Neural cell (in vitro differentiated cells): ENCODE measurements around the gene PGF. TPM values are rescaled to one million over a fixed set of nuclear protein-coding genes. Genes with fewer than 3 reads are reported as not detected.

Experiments
- H2AFZ ChIP-seq: fragments of 200-600, 300-800 bp; sonication (generic), shearing (Covaris generic); 2 replicates; pipeline ENCODE4 v1.6.0; 2014; ENCODE audit warnings: low read depth, mild to moderate bottlenecking, antibody characterized with exemption, low read length, moderate library complexity
- H3F3A ChIP-seq: fragments of 200-600 bp; shearing (Covaris generic); 2 replicates; pipeline ENCODE4 v1.6.1; 2016; ENCODE audit warnings: mild to moderate bottlenecking, moderate library complexity, mixed read lengths, antibody characterized with exemption, low read length; ENCODE audit not compliant: insufficient read depth, poor library complexity, severe bottlenecking
- H3K27ac ChIP-seq: fragments of 200-600, 300-800 bp; sonication (generic), shearing (Covaris generic); 2 replicates; pipeline ENCODE4 v1.5.1; 2014; ENCODE audit warnings: mild to moderate bottlenecking, low read length, moderate library complexity
- H3K27me3 ChIP-seq: fragments of 300-800, 200-600 bp; sonication (generic), shearing (Covaris generic); 2 replicates; pipeline ENCODE4 v1.6.0; 2014; ENCODE audit warnings: mild to moderate bottlenecking, low read depth, low read length, moderate library complexity; ENCODE audit not compliant: insufficient read depth
- H3K36me3 ChIP-seq: fragments of 300-800, 200-600 bp; sonication (generic), shearing (Covaris generic); 2 replicates; pipeline ENCODE4 v1.5.1; 2014; ENCODE audit warnings: mild to moderate bottlenecking, antibody characterized with exemption, low read length, moderate library complexity; ENCODE audit not compliant: insufficient read depth
- H3K4me2 ChIP-seq: fragments of 300-800, 200-600 bp; sonication (generic), shearing (Covaris generic); 2 replicates; pipeline ENCODE4 v1.6.0; 2014; ENCODE audit warnings: mild to moderate bottlenecking, low read length
- H3K4me3 ChIP-seq: fragments of 300-800, 200-600 bp; sonication (generic), shearing (Covaris generic); 2 replicates; pipeline ENCODE4 v1.5.1; 2014; ENCODE audit warnings: mild to moderate bottlenecking, low read length, moderate library complexity
- H3K79me2 ChIP-seq: fragments of 200-600 bp; shearing (Covaris generic); replicated peaks from 2 replicates; pipeline ENCODE4 v1.6.0; 2014; ENCODE audit warnings: mild to moderate bottlenecking, low read length, moderate library complexity; ENCODE audit not compliant: insufficient read depth
- H3K9ac ChIP-seq: fragments of 300-800, 200-600 bp; sonication (generic), shearing (Covaris generic); 2 replicates; pipeline ENCODE4 v1.6.1; 2016; ENCODE audit warnings: mild to moderate bottlenecking, low read length, mixed read lengths
- H3K9me2 ChIP-seq: fragments of 200-600 bp; shearing (Covaris generic); 2 replicates; pipeline ENCODE4 v1.6.1; 2016; ENCODE audit warnings: mild to moderate bottlenecking, low read length, mixed read lengths; ENCODE audit not compliant: insufficient read depth
- H3K9me3 ChIP-seq: fragments of 200-600, 300-800 bp; sonication (generic), shearing (Covaris generic); 2 replicates; pipeline ENCODE4 v1.6.1; 2016; ENCODE audit warnings: mild to moderate bottlenecking, mixed run types, low read length, moderate library complexity, mixed read lengths
- H4K20me1 ChIP-seq: fragments of 200-600 bp; shearing (Covaris generic); 2 replicates; pipeline ENCODE4 v1.6.1; 2016; ENCODE audit warnings: mild to moderate bottlenecking, mixed run types; ENCODE audit not compliant: insufficient read depth
- EP300 ChIP-seq: fragments of 450-650 bp; conservative IDR thresholded peaks from 2 replicates; pipeline ENCODE4 v1.6.1; 2014; ENCODE audit warnings: antibody characterized with exemption, mild to moderate bottlenecking, moderate library complexity; ENCODE audit not compliant: poor library complexity, severe bottlenecking
- EZH2 ChIP-seq: fragments of 200-600, 300-800 bp; shearing (Covaris generic), sonication (generic); IDR thresholded peaks from 2 replicates; pipeline ENCODE4 v1.6.1; 2014; ENCODE audit warnings: antibody characterized with exemption, low read length, borderline replicate concordance, mild to moderate bottlenecking; ENCODE audit not compliant: insufficient read depth, poor library complexity, severe bottlenecking
- MXI1 ChIP-seq: fragments of 450-650 bp; conservative IDR thresholded peaks from 2 replicates; pipeline ENCODE4 v1.6.1; 2014; ENCODE audit warnings: antibody characterized with exemption, mild to moderate bottlenecking; ENCODE audit not compliant: poor library complexity, severe bottlenecking
- POLR2AphosphoS5 ChIP-seq: IDR thresholded peaks from 2 replicates; pipeline ENCODE4 v1.6.1; 2012
- RAD21 ChIP-seq: fragments of 450-650 bp; conservative IDR thresholded peaks from 2 replicates; pipeline ENCODE4 v1.6.1; 2014; ENCODE audit warnings: antibody characterized with exemption, mild to moderate bottlenecking, moderate library complexity
- SMC3 ChIP-seq: fragments of 450-650 bp; conservative IDR thresholded peaks from 2 replicates; pipeline ENCODE4 v1.6.1; 2014; ENCODE audit warnings: antibody characterized with exemption, mild to moderate bottlenecking, moderate library complexity; ENCODE audit not compliant: poor library complexity
- TAF1 ChIP-seq: IDR thresholded peaks from 2 replicates; pipeline ENCODE4 v1.6.1; 2012; ENCODE audit warnings: low read depth
- polyA plus RNA-seq: library from polyadenylated mRNA; depleted of rRNA; stranded (reverse); fragments of >200 nt; gene quantifications from 2 replicates; pipeline ENCODE4 v1.2.3, GENCODE V29; 2014
- TF ChIP-seq, protein P1 (sequence below): fragments of 450-650 bp; IDR thresholded peaks from 2 replicates; pipeline ENCODE4 v1.5.1; 2014; ENCODE audit warnings: antibody characterized with exemption, mild to moderate bottlenecking, moderate library complexity; ENCODE audit not compliant: poor library complexity, severe bottlenecking
- TF ChIP-seq, protein P2 (sequence below): IDR thresholded peaks from 2 replicates; pipeline ENCODE4 v1.6.1; 2012; ENCODE audit warnings: borderline replicate concordance

Gene PGF
- polyA plus RNA-seq, 1 donor from 2014 or later: not detected

DNA sequence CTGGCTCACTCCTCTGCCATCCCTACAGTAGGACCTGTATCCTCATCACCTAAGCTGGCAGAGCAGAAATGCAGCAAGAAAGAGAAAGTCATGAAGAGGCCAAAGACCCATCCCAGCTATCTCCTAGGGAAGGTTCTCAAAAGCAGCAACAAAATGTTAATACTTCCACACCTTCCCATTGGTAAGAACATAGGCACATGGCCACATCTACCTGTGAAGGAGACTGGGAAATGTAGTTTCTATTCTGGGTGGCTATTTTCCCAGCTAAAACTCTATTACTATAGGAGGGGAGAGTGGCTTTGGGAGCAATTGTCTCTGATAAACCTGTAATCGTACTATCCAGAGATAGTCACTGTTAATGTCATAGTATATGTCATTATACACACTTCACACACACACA is 33.6 kb upstream of the PGF start:
- no peak for TF ChIP-seq TAF1
- TF ChIP-seq EP300: no peak
- TF ChIP-seq POLR2AphosphoS5: no peak
- TF ChIP-seq, protein P1, sequence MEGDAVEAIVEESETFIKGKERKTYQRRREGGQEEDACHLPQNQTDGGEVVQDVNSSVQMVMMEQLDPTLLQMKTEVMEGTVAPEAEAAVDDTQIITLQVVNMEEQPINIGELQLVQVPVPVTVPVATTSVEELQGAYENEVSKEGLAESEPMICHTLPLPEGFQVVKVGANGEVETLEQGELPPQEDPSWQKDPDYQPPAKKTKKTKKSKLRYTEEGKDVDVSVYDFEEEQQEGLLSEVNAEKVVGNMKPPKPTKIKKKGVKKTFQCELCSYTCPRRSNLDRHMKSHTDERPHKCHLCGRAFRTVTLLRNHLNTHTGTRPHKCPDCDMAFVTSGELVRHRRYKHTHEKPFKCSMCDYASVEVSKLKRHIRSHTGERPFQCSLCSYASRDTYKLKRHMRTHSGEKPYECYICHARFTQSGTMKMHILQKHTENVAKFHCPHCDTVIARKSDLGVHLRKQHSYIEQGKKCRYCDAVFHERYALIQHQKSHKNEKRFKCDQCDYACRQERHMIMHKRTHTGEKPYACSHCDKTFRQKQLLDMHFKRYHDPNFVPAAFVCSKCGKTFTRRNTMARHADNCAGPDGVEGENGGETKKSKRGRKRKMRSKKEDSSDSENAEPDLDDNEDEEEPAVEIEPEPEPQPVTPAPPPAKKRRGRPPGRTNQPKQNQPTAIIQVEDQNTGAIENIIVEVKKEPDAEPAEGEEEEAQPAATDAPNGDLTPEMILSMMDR: no peak
- TF ChIP-seq SMC3: no peak
- TF ChIP-seq, protein P2, sequence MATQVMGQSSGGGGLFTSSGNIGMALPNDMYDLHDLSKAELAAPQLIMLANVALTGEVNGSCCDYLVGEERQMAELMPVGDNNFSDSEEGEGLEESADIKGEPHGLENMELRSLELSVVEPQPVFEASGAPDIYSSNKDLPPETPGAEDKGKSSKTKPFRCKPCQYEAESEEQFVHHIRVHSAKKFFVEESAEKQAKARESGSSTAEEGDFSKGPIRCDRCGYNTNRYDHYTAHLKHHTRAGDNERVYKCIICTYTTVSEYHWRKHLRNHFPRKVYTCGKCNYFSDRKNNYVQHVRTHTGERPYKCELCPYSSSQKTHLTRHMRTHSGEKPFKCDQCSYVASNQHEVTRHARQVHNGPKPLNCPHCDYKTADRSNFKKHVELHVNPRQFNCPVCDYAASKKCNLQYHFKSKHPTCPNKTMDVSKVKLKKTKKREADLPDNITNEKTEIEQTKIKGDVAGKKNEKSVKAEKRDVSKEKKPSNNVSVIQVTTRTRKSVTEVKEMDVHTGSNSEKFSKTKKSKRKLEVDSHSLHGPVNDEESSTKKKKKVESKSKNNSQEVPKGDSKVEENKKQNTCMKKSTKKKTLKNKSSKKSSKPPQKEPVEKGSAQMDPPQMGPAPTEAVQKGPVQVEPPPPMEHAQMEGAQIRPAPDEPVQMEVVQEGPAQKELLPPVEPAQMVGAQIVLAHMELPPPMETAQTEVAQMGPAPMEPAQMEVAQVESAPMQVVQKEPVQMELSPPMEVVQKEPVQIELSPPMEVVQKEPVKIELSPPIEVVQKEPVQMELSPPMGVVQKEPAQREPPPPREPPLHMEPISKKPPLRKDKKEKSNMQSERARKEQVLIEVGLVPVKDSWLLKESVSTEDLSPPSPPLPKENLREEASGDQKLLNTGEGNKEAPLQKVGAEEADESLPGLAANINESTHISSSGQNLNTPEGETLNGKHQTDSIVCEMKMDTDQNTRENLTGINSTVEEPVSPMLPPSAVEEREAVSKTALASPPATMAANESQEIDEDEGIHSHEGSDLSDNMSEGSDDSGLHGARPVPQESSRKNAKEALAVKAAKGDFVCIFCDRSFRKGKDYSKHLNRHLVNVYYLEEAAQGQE: no peak
- TF ChIP-seq RAD21: no peak
- no peak for TF ChIP-seq MXI1
- Histone ChIP-seq H2AFZ (no peak overlapping the region), H3F3A (no peaks in the 10 kb centered on the region)

DNA sequence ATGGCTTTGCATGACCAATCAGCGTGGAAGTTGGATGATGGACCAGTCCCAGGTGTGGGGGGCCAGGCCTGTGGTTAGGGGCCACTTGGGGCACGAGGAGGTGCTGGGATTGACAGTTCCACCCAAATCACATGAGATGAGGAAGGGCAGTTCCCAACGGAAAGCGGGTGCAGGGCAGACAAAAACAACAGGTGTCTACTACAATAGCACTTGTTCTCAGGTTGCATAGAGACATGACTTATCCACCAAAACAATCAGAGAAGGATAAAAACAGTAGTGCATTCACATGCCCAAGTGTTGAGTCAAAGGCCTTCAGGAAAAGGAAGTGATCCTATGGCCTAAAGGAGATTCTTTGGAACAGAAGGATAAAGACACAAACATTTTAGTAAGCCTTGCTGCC is 32.7 kb upstream of the PGF start:
- Histone ChIP-seq H3F3A (no peaks in the 10 kb centered on the region), H3K9ac (no peak overlapping the region), H3K9me3 (no peaks in the 10 kb centered on the region), H3K79me2 (no peaks in the 10 kb centered on the region), H4K20me1 (no peaks in the 10 kb centered on the region), H3K27ac (no peak overlapping the region), H3K36me3 (no peaks in the 10 kb centered on the region), H3K9me2 (no peaks in the 10 kb centered on the region), H2AFZ (no peak overlapping the region), H3K27me3 (no peaks in the 10 kb centered on the region), H3K4me3 (no peak overlapping the region), H3K4me2 (no peak overlapping the region)
- no peak for TF ChIP-seq RAD21
- no peak for TF ChIP-seq POLR2AphosphoS5
- TF ChIP-seq MXI1: no peak
- no peak for TF ChIP-seq TAF1
- no peak for TF ChIP-seq EZH2
- TF ChIP-seq, protein P2: no peak
- no peak for TF ChIP-seq EP300
- TF ChIP-seq, protein P1: no peak

More for the DNA sequence above, 33.6 kb upstream of the PGF start:
- Histone ChIP-seq H3K4me2 (no peak overlapping the region), H3K9me3 (no peaks in the 10 kb centered on the region), H3K4me3 (no peak overlapping the region), H3K9me2 (no peaks in the 10 kb centered on the region), H3K36me3 (no peaks in the 10 kb centered on the region), H3K27me3 (no peaks in the 10 kb centered on the region), H3K79me2 (no peaks in the 10 kb centered on the region), H3K9ac (no peak overlapping the region), H4K20me1 (no peaks in the 10 kb centered on the region), H3K27ac (no peak overlapping the region)
